ENCODE data around the gene TMEM18.
"Not testable (repeated sequence)": the region's sequence is repeated elsewhere in the genome, so short reads cannot be mapped to it uniquely, and the experiment has no call there.

Gene TMEM18

DNA sequence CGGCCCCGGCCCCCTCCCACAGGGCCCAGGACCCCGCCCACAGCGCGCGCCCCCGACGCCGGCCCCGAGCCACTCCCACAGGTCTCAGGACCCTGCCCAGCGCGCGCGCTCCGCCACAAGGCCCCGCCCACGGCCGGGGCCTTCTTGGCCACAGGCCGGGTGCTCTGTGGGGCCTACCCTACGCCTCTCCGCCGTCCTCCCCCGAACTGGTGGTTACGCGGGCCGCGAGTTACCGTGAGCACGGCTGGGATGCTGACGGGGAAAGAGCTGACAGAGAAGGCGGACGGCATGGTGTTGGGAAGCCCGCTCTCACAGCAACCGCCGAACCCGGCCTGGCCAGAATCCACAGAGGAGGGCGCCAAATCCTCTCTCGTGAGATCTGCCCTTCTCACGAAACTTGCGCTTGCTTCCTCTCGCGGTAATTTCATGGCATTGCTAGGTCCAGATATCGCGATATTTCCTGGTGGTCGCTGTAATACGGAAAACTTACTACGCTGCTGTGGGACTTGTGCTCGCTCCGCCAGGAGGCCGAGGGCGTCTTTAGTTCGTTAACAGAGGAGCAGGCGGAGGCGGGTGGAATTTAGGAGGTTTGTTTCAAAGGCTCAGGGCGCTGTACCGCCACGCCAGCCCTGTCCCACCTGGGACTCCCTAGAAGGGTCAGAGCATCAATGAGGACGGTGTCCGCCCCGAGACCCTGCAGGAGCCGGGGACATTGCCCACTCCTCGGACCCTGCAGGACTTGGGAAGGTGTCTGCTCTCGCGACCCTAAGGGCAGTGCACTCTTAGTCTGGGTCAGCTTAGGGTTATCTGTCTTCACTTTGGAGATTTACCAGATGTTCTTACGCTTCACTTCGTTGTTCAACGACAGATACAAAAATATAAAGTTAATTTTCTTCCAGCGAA lies at the start of gene TMEM18:
Gene TMEM18 (minus strand): TSS at position 351 of the 903 bp plus-strand sequence. CDS start 61 bp downstream, at position 290.
- peak; percentile 93 for DNase-seq

DNA sequence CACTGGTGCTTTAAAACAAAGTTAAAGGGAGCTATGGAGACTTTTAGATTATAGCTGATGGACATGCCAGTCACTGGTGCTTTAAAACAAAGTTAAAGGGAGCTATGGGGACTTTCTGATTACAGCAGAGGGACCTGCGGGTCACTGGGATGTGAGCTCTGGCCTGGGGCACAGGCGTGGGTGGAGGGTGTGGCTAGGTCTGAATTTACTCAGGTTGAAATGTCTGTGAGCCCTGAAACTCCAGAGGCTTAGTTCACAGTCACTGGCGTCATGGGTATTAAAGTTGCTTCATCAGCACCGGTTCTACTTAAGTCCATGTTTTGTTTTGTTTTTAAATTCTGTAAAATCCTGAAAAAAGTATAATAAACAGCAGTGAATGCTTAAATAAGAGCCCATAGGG lies 49.0 kb upstream of the TMEM18 start:
- DNase-seq = no peak

GRCh38 chr2:725468-725867 lies 48.3 kb upstream of the TMEM18 start:
- no peak for DNase-seq

- no peak for DNase-seq
Observed at GRCh38 chr2:723761-724160, 46.6 kb upstream of the TMEM18 start.

GRCh38 chr2:720842-721241 lies 43.6 kb upstream of the TMEM18 start:
- DNase-seq = no peak

- no peak for DNase-seq
Observed at GRCh38 chr2:719734-720133, 42.5 kb upstream of the TMEM18 start.

DNA sequence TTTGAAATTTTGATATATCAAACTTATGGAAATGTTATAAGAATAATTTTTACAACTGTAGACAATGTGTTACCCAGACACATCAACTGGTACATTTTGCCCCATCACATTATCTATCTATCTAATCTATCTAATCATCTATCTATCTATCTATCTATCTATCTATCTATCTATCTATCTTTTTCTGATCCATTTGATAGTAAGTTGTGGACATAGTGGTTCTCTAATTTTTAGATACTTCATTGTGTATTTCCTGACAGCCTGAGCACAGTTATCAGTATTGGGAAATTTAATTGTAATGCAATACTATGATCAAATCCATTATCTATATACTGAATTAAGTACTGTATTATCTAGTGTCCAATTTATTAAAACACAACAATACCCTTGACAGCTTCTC lies 42.0 kb upstream of the TMEM18 start:
- no peak for DNase-seq

GRCh38 chr2:717661-718060 lies 40.5 kb upstream of the TMEM18 start:
- DNase-seq = no peak

GRCh38 chr2:715854-716560 lies 38.8 kb upstream of the TMEM18 start:
- no peak for DNase-seq

DNA sequence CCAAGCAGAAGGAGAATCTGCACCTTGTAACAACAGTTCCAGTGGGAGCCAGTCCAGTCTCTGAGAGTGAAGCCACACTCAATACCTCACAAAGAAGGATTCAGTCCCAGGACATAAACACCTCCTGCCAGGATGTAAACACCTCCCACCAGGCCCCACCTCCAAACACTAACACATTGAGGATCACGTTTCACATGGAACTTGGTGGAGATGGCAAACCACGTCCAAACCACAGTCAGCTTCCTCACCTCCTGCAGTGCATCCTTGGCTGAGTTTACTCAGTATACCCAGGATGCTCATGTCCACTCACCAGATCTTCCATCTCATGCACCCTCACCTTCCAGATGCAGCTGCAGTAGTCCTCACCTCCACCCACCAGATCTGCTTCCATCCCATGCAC lies 37.8 kb upstream of the TMEM18 start:
- no peak for DNase-seq

GRCh38 chr2:714005-714741 lies 37.0 kb upstream of the TMEM18 start:
- no peak for DNase-seq

- no peak for DNase-seq
Observed at GRCh38 chr2:710867-711665, 33.9 kb upstream of the TMEM18 start.

DNA sequence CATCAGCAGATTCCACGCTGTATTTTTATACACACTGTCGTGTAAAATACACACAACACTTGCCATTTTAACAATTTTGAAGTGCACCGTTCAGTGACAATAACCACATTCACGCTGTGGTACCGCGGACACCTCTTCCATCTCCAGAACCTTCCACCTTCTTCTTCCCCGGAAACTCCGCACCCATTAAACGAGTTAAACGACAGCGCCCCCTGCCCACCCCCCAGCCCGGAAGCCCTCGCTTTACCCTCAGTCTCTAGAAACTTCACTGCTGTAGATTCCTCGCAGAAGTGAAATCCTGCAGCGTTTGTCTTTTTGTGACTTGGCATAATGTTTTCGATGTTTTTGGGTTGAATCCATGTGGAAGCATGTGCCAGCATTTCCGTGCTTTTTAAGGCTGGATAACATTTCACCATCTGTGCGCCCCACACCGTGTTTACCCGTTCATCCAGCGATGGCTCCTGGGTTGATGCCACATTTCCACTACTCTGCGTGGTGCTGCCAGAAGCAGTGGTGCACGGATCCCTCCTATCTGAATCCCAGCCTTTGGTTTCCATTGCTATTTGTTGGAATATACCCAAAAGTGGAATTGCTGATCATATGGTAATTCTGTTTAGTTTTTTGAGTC lies 32.0 kb upstream of the TMEM18 start:
- no peak for DNase-seq

- DNase-seq = no peak
Observed at GRCh38 chr2:708667-709066, 31.5 kb upstream of the TMEM18 start.

GRCh38 chr2:705971-706511 lies 28.8 kb upstream of the TMEM18 start:
- DNase-seq = no peak

- not testable (repeated sequence) for DNase-seq
Observed at GRCh38 chr2:702765-703164, 25.6 kb upstream of the TMEM18 start.

DNA sequence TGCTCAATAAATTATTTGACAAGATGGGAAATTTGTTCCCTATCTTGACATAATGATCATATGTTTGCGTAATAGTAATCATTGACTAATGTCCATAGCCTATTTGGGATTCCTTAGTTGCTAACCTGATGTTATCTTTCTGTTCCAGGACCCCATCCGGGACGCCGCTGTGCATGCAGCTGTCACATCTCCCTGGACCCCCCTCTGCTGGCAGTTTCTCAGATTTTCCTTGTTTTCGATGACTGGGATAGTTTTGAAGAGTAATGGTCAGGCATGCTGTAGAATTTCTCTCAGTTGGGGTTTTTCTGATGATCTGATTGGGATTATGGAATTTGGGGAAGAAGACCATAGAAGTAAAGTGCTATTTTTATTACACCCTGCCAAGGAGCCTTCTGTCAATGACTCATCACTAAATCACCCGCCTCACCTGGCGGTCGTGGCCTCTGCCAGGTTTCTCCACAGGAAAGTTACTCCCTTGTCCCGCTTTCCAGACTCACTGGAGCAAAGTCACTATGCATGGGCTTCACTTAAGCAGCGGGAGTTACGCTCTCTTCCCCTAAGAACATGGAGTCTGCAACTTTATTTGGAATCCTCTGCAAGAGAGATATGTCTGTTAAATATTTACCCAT lies 19.9 kb upstream of the TMEM18 start:
- DNase-seq = no peak

- no peak for DNase-seq
Observed at GRCh38 chr2:696463-696862, 19.3 kb upstream of the TMEM18 start.

DNA sequence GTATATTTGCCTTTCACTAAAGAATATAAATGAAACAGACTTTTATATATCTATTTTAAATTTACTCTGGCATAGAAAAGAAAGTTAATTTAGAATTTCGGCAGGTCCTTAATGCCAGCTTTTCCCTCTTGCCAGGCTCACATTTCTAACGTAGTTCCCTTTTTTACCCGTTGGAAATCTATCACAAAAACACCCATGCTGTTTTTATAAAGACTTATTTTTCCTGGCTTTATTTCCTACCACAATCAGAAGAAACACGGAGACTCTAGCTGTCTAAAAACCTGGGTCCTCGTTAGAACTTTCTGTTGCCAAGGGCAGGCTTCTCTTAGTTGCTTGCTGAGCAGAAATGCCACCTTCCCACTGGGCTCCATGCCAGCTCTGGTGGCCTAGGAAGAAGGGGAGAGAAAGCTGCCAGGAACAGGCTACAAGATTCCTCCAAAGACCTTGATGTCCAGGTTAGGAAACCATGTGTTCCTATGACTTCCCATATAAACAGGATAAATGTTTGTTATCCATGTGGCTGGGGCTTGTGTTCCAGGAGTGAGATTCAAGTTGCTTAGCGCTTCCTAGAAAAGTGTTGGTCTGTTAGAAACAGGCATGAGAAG lies 17.8 kb upstream of the TMEM18 start:
- DNase-seq = no peak

DNA sequence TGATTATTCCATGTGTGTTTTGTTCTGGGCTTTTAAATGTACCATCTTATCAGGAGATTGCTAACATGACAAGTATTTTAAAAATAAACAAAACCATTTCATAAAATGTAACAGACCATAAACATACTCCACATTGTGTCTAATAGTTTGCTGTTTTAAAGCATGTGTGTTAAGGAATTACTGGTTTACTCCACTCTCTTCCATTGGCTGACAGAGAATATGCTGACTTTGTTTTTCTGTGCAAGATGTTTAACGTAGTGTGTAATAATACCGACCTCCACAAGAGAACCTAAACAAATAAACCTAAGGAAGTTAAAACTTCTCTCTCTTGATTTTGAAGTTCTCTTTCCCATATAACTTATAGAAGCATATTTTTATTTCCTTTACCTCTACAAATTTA lies 17.0 kb upstream of the TMEM18 start:
- DNase-seq = no peak

DNA sequence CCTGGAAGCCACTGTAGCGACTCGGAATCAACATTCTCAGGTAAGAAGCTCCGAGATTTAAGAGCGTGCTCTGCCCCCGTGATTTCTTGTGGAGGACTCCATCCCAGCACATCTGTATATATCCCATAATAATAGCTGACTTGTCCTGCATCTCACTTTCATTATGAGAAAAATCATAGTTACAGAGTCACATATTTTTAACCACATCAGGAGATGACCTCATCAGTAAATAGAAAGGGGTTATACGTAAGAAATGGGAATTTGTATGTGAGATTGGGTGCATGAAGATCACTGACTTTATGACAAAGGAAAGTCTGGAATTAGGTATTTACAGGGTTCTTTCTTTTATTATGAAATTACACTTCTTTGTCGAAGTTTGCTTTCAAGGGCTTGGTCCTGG lies 16.4 kb upstream of the TMEM18 start:
- no peak for DNase-seq

Measured in SIG-M5 (cell line).